Stimulated activated CD4-positive, alpha-beta T cell treated with anti-CD3 and anti-CD28 coated beads, Interleukin-15, amount 100 ng/mL, for 1 hour (primary cell): ENCODE results near the gene MATN4.
A peak's percentile ranks its signal among the peaks of the same experiment; 100 is the strongest.
"Not testable (repeated sequence)": the region's sequence is repeated elsewhere in the genome, so short reads cannot be mapped to it uniquely, and the experiment has no call there.

Experiments used
- DNase-seq, 2 donors: peaks; one replicate each; pipeline ENCODE4 v3.0.0-alpha.2; 2020; ENCODE audit warnings: low read depth in 1 of 2, low spot score in 1 of 2

The MATN4 gene, protein sequence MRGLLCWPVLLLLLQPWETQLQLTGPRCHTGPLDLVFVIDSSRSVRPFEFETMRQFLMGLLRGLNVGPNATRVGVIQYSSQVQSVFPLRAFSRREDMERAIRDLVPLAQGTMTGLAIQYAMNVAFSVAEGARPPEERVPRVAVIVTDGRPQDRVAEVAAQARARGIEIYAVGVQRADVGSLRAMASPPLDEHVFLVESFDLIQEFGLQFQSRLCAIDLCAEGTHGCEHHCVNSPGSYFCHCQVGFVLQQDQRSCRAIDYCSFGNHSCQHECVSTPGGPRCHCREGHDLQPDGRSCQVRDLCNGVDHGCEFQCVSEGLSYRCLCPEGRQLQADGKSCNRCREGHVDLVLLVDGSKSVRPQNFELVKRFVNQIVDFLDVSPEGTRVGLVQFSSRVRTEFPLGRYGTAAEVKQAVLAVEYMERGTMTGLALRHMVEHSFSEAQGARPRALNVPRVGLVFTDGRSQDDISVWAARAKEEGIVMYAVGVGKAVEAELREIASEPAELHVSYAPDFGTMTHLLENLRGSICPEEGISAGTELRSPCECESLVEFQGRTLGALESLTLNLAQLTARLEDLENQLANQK

DNA sequence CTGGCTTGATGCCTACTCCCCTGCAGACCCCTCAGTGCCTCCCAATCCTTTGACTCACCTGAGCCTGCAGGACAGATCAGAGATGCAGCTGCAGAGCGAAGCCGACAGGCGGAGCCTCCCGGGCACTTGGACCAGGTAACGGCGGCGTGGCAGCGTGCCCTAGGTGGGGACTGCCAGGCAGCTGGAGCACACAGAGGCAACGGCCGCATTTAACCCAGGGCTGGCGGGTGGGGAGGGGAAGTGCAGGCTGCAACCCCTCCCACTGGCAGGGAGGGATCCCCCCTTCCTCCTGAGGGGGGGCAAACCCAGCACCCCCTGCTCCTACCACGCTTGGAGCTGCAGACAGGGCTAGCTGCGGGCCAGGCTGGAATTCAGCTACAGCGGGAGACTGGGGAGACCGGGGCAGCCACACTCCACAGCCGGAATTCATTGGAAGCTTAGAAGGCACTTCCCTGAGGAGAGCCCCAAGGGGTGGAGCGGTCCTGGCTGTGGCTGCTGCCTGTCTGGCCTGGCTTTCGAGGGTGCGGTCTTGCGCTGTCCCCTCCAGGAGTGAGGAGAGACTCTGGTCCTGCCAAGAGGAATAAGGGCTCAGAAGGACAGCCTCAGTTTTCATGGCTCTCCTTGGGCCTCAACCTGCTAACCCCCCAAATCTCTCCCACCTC lies at the start of gene MATN4:
Gene MATN4, minus strand, starts transcription at position 183 of the 662 bp plus-strand sequence. CDS start 2,717 bp downstream, outside the sequence.
- DNase-seq, result no peak

DNA sequence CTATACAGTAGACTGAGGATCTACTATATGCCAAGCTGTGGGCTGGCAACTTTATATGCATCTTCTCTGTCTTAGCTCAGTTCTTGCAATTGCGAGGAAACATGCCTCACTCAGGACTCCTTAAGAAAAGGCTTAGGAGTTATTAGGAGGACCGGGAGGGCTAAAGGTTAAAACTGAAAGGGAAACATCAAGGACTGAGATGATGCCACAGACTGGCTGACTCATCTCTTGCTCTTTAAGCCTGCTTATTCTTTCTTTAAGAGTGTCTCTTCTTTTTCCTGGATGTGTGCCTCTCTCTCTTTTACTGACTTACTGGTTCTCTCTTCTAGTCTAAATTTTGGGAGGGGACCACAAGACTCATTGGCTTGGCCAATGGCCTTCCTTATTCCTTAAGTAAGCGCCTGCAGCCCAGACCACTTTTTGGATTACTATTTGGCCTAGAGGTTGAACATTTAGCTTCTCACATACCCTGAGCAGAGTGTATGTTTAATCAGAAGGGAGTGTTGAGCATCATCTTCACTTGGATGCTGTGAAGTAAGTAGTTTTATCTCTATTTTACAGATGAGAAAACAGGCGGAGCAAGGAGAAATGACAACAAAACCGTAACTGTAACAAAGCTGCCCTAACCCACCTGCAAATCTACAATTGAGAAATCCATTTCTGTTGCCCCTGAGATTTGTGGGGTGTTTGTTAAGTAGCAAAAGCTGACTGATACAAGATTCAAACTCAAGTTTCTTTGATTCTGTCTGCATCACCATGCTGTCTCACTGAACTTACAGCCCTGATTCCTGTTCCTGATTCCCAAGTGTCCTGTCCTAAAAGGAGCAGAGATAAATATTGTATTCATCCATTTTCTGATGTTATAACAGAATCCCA lies 47.3 kb upstream of the MATN4 start:
- DNase-seq, result no peak

DNA sequence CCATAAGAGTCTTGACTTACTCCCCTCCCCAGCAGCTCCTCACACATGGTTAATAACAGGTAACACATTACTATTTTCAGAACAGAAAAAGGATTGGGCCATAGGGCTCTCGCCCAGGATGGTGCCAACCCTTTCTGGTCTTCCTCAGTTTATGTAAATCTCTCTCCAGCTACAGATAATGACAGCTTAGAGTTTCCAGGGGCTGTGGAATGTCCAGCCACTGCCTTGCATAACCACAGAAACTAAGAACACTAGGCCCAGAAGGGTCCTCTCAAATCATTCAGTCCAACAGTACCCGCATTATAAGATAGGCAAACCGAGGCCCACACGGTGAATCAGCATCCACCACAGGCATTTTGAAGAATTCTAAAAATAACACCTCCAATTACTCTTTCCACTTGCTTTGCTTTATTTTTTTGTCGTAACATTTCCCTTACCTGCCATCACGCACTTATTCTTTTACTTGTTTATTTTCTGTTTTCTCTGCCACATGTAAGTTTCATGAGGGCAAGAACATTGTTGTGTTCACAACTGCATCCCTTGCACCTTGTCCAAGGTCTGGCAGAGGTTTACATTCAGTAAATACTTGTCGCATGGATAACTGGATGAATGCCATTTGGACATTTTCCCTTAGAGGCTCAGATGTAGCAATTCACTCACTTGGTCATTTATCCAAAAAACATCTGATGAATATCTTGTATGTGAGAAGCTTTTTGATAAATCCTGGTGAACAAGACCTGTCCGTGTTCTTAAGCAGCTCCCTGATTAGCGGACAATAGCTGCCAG lies 46.5 kb upstream of the MATN4 start:
- no peak for DNase-seq

DNA sequence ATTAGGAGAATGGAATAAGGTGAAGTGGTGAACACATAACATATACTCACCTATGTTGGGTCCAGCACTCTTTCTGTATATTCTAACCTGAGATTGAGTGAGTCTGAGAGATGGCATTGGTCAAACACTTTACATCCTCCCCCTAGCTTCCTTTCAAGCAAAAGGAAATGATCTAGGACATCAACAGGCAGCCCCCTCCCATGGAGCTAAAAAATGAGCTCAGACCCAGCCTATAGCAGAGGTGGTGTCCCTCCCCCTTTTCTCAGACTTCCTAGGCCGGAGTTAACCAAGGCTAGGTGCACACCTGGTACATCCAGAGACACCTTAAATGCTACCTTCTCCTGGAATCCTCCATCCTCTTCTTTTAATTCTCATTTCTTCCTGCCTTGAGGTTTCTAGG lies 45.6 kb upstream of the MATN4 start:
- DNase-seq, result no peak

DNA sequence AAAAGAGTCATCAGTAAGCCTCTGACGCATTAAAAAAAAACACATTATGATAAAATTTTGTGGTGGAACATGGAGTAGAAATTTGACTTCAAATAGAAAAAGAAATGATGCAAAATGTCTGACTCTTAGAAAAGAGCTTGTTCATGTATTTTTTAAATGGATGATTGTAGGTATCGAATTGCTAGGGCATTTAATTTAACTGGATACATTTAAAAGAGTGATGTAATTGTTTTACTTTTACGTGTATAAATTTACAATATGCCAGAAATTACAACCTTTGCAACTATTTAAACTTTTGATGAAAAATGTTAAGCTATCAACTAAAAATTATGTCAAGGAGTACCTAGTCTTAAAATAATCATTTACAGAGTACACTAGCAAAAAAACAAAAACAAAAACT lies 44.6 kb upstream of the MATN4 start:
- no peak for DNase-seq

DNA sequence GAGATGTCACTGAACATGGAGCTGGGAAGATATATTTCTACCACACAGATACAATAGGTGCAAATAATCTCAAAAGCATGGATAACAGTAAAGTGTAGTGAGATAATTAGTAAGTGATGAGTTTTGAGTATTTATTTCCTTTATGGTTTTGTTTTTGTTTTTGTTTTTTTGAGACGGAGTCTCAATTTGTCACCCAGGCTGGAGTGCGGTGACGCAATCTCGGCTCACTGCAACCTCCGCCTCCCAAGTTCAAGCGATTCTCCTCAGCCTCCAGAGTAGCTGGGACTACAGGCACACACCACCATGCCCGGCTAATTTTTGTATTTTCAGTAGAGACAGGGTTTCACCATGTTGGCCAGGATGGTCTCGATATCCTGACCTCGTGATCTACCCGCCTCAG lies 42.7 kb upstream of the MATN4 start:
- not testable (repeated sequence) for DNase-seq

DNA sequence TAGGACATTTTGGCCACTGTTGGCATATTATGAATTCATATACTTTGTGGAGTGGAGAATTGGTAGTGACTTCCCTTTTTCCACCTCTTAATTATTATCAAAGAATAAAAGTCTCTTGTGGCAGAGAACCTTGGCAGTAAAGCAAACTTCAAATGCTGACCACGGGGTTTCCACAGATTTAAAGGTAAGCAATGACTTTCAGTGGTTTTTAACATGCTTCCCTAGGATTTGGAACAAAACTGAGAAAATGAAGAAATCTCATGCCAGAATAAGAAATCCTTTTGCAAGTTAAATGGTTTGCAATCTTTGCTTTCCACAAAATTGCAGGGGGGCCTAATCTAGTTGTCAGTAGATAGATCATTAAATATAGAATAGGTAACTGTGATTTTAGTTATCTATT lies 42.1 kb upstream of the MATN4 start:
- no peak for DNase-seq

DNA sequence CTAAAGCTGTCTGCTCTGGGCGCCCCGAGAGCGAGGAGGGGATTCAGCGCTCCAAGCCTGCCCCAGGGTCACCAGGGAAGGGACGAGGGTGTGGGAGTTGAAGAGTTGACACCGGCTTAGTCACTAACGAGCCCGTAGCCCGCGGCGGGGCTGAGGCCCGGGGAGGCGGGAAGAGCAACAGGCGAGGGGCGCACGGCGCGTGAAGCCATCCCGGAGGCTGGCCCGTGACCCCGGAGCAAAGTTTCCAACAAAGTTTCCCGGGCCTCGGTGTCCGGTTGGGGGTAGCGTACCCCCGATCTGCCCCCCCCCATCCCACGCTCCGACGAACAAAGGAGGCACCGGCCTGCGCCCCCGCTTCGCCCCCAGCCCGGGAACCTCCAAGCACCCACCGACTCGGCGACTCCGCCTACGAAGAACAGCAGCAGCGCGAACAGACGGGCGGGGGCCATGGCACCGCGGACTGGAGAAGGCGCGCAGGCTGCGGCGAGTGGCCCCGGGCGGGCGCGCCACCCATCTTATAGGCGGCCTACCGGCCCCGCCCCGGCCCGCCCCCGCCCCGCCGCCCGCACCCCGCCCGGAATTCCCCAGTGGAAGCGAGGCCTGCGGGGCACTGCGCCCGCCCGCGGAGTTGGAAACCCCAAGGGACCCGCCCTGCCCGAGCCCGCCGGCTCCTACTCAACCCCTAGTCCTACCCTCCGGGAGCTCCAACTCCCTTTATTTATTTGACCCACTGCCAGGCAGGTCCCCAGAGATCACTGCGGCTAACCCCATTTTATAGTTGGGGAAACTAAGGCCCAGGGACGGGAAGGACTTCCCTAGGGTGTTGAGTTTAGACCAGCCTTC lies 40.1 kb upstream of the MATN4 start, which contains the start of gene SDC4:
Gene SDC4, minus strand, starts transcription at position 489 of the 843 bp plus-strand sequence. Its CDS starts 40 bp downstream, at position 449.
- peak; percentile 38 to 58 for DNase-seq

DNA sequence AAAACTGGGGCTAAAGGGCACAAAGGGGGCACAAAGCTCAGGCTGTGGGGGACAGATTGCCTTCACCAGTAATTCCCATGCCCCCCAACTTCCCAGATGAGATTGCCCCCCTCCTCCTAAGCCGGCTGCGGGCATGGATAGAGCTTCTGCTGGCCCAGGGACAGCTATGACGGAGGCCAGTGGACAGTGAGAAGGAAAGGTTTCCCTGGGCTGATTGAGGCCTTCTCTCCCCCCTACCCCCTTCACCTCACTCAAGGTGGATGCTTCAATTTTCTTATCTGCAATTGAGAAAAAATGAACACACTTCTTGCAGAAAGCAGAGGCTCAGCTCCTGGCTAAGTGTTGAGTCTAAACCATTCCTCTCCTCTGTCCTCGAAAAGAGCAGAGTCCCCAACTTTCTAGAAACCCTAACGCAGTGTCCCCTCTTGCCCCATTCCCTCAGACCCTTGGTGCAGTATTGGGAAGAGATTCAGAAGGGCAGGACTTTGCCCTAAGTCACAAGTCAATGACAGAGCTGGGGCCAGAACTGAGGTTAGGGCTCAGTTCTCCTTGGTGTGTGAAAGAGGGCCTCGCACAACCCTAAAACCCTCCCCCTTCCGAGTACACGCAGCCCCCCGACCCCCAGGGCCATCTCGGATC lies 39.3 kb upstream of the MATN4 start:
- no peak for DNase-seq

DNA sequence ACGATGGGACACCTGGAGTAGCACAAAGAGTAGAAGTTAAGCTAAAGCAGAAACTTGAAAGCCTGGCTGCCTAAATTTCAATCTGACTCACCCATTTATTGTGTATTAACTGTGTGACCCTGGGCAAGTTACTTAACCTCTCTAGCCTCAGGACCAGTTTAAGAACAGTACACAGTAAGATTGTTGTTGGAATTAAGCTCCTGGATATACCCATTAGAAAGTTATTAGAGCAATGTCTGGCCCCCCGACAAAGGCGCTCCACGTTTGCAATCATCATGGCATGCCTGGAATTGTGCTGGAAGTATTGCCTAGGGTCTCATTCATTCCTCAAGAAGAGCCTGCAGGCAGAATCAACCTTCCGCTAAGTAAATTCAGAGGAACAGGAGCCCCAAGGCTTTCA lies 38.8 kb upstream of the MATN4 start:
- DNase-seq, result no peak

DNA sequence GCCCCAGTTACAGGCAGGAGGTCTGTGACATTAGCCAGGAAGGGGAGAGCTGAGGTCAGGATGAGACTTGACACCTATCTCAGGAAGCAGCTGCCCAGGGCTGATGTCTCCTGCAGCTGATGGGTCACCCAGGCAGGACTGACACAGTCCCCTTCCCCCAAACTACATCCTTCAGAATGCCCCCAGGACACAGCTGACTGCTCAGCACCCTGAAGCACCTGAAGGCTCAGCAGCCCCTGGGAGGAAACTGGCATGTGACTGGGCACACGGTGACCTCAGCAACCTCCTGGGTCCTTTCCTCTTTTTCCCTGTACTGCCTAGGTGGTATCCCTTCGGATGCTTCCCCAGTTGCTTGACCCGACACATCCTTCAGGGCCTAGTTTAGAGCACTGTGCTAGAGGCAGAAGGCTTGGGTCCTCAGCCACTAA lies 38.2 kb upstream of the MATN4 start:
- DNase-seq, result no peak

DNA sequence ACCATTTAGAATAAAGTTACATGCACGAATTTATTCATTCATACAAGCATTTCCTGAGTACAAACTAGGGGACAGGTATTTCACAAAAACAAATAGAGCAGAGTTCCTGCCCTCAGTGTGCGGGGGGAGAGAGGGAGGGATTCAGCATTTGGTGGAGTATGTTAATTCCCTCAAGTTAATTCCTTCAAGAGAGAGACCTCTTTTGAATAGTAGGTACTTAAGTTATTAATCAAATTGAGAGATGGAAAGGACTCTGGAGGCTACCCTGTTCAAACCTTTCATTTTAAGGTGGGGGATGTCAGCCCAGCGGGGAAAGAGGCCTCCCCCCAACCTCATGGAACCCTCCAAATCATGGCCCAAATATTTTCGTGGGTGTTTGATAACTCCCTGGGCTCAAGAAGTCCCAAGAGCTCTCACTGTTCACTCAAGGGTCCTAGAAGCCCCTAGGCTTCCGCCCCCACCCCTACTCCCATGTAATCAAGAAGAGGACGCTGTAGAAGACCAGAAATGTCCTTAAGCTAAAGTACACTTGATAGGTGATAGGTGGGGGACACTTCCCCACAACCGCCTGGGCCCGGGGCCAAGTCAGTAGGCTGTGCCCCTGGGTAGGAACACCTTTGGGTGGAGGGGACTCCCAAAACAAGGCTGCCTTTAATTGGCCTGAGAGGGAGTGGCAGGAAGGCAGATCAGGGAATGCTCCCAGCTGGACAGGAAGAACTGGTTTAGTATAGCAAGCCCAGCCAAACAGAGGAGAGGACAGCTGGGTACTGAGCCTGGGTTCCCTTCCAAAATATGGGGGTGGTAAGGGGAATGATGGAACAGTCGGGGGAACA lies 37.2 kb upstream of the MATN4 start:
- no peak for DNase-seq

DNA sequence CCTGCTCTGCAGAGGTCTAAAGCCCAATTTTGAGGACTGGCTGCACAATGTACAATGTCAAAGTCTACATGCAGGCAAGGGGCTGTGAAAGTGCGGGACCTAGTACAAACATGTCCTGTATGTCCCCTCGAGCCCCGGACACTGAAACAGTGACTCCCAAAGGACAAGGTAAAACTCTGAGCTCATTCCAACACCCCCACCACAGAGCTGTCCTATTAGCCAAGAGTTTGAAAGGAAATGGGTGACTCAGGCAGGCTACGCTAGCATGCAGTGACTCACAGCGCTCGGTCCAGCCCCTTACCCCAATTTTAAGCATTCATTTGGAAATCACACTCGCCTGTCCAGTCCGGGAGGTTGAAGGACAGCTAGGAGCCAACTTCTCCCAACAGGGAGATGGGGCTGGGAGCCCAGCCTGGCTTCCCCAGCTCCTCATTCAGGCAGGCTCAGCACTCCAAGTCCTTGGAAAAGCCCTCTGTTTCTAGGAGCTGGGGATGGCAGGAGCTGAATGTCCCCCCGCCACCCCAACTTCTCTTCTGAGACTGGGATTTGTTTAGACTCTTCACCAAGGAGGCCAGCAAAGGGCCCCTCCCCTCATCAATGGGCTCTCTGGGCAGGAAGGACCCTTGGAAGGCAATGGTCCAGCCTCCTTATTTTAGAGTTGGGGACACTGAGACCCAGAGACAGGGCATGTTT lies 36.2 kb upstream of the MATN4 start:
- no peak for DNase-seq

DNA sequence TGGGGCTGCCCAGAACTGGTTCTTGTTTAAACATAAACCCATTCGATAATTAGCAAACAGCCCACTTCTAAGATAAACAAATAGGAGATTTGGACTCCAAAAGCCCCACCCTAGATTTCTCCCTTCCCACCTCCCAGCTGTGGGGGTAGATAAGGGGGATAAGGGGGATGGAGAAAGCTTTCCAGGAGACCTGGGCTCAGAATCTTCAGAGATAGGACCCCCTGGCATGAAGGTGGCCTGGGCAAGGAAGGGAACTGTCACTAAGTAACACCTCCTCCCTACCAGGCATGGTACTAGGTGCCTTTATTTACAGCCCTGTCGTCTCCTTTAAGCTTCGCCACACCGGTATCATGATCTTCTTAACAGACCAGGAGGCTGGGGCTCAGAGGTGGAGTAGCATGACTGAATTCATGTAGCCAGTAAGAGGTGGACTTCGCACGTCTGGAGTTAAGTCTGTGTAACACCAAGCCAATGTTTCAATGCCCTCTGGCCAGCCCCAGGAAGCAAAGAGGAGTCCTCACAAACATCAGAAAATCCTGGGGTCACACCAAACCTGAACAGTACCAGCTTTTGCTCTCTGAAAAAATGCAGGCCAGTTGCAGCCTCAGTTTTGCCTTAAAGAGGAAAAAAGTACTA lies 35.6 kb upstream of the MATN4 start:
- DNase-seq, result no peak

DNA sequence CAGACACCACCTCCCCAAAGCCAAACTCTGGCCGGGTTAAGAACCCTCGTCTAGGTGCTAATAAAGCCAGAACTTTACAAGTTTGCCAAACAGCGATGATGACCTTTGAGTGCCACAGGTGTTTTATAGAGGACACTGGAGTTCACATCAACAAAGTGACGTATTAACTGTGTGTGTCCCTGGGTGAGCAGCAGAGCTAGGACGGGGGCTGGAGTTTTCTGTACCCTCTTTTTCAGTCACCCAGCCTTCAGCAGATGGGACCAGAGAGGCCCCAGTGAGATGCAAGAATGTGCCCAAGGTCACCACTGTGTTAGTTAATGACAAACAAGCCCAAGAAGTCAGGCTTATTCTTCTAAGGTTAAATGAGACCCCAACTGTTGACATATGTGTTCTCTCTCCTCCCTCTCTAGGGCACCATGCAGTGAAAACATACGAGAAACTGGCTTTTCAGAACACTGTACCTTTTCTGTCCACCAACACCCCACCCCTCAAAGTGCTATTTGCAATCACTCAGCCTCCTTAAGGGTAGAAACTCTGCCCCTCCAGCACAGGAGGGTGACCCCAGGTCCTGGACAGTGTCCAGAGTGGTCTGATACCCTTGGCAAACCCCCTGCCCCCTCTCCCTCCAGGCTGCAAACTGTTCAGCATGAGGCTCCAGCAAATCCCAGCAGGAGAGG lies 34.9 kb upstream of the MATN4 start:
- no peak for DNase-seq
